HG02970 (cell line): ENCODE results near the gene ADAD2.

Experiments used
- ATAC-seq: cut with Tn5 transposase; IDR thresholded peaks from one replicate; pipeline ENCODE4 v1.9.1; 2021; ENCODE audit warnings: mild to moderate bottlenecking, moderate library complexity, moderate number of reproducible peaks; ENCODE audit not compliant: unreplicated experiment, low FRiP score

Gene ADAD2

DNA sequence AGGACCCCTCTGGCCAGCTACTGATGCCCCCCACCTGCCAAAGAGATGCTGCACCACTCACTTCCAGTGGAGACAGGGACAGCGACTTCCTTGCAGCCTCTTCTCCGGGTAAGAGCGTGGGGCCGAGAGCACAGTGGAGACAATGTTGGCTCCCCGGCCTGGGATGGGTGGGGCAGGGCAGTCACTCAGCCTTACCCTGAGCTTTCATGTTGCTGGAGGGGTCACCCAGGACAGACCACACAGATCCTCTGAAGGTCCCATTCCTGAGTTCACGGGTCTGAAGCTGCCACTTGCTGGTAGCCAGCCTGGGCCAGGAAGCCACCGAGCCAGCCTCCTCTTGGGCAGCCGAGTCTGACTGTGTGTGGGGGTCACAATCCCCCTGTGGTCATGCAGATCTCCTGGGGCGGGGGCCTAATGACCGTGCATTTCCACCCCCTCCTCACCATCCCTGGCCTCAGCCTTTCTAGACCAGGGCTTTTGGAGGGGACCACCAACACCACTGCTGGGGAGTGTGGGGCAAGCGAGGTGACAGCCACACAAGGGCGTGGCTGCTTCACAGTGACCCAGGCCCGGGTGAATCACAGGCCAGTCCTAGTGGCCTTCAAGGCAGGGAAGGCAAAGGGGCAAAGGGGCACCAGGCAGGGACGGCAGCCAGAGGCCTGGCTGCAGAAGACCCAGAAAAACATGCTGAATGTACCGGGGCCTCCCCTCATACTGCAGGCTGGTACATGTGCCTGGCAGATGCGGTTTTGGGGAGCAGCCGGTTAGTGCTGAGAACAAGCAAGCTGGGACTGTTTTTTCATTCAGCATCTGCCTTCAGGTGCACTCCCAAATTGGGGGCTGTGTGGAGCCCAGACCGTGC is 14.5 kb upstream of the ADAD2 start:
- ATAC-seq: no peak

DNA sequence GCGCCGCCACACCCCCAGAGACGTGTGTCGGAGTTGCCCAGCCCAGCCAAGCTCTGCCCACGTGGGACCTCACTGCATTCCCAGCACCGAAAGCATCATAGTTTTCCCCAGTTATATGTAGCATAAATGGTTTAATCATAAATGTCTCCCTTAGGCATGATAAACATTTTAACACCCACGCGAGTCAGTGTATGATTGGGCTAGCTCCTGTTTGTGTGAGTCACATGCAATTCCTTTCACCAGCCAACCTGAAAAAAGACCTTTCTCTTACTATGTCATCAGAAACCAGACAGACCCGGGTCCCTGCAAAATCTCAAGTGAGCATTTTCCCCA is 13.2 kb upstream of the ADAD2 start:
- no peak for ATAC-seq

DNA sequence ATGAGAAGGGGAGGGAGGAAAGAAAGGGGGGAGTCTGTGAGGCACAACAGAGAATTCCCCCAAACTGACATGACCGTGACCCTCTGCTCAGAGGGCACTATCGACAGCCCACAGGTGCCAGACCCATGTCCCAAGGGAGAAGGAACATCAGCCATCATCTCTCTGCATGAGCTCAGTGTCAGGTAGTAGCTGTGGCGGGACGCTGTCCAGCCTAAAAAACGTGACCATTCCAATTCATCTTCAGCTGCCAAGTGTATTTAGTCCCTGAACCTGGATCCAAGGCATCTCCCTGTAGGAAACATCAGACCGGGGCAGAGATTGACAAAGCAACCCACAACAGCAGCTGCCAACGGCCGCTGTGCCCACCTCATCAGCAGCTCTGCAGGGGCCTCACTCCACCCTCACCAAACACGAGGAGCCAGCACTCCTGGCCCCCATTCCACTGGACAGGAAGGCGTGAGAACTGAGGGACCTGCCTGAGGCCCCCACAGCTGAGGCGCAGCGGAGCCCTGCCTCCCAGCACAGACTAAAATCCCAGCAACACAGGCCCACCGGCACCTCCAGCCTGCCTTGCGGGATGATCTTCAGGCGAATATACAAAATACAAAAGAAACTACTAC is 12.7 kb upstream of the ADAD2 start:
- no peak for ATAC-seq

DNA sequence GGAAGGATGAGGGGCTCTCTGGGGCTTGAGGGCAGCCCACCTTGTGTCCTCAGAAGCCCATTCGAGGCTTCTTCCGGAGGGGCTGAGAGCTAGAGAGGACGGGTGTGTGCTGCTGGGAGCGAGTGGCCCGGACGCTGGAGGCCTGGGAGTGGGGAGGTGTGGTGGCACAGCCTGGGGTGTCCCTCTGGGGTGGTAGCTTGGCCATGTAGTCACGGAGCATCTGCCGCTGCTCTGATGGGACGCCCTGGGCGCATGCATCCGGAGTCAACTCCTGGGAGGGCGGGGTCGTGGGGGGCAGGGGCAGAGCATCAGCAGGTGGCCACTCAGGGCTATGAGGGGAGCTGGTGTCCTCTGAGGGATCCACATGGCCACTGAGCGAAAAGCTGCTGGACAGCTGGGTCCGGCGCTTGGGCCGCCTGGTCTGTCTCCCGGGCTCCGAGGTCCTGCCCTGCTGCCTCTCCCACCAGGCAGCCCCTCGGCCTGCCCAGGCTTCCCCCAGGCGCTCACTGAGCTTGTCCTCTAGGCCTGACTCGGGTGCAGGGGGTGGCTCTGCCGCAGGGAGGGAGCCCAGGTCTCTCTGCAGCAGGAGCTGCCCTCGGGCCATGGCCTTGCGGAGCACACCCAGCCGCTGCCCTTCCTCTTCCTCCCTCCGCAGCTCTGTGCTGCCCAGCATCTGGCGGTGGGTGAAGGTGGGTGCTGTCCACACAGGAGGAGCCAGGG is 11.9 kb upstream of the ADAD2 start:
- ATAC-seq: no peak

DNA sequence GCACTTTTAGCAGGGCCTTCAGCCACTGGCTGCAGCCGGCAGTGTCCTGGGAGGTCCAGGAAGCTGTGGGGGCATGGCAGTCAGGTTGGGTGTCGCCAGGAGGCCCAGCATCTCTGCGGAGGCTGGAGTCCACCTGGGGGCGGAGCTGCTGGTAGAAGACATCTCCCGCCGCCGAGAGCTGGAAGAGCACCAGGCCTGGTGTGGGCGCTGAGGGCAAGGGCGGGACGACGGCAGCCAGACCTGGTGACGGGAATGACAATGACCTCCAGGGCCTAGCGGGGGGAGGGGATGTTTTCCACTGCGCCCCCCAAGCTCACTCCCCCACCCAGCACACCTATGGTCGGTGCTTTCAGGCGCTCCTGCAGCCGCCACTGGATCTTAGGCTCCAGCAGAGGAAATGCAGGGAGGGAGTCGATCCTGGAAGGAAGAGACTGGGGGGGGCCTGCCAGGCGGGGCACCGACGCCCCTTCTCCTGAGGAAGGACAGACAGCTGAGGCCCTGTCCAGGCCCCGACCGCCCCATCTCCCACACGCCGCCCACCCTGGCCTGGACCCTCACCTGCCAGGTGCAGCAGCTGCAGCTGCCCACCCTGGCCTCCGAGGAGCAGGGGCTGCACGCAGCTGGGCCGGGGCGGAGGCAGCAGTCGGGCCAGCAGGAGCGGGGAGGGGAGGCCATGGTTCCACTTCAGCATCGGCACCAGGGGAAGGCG is 11.2 kb upstream of the ADAD2 start:
- no peak for ATAC-seq

DNA sequence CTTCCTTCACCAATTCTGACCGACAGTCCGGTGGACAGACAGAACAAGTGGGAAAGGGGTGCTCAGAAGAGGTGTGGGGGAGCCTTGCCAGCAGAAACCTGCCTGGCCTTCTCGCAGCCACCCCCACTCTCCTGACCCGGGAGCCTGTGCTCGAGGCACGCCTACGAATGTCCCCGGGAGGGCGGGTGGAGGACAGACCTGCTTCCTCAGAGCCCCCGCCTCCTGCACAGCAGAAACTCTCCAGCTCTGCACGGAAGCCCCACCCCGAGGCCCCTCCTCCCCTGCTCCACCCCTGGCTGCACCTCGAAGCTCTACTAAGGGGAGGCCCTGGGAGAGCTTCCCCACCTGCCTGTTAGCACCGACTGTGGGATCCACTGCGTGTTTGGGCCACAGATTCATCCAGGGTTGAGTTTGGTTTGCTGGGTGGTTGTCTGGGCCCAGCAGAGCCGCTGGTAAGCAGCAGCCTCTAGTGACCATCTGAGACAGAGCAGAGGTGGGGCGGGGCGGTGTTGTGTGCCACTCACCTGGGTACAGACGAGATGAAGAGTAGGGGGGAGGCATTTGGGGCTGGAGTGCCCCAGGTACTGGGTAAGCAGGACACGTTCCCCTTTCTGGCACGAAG is 10.3 kb upstream of the ADAD2 start:
- no peak for ATAC-seq

DNA sequence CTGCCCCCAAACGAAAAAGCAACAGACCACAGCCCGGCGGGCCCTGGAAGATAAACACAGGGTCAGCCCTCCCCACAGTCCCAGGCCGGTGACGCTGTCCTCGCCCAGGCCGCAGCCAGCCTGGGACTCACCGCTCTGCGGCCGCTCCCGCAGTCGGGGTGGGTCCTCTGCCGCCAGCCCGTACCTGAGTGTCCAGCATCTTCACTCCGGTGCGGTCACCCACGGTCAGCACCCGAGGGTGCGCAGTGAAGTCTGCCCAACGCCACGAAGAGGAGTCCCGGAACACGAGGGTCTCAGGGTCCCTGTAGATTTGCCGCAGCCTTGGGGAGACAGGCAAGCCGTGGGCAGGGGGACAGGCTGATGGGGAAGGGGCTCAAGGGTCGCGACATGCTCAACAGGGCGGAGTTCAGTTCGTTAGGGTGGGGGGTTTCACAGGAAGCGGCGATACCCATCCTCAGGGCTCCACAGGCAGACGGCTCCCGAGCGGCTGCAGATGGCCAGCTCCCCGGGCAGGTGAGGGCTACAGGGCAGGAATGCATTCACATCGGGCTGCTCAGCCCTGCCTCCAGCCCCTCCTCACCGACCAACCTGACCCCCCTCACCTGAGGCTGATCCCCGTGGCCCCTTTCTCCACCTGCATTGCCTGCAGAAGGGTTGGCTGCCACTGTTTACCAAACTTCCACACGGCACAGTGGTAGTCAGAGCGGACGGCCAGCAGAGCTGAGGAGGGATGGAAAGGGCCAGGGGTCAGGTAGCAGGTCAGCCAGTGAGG is 9.6 kb upstream of the ADAD2 start:
- ATAC-seq: no peak

DNA sequence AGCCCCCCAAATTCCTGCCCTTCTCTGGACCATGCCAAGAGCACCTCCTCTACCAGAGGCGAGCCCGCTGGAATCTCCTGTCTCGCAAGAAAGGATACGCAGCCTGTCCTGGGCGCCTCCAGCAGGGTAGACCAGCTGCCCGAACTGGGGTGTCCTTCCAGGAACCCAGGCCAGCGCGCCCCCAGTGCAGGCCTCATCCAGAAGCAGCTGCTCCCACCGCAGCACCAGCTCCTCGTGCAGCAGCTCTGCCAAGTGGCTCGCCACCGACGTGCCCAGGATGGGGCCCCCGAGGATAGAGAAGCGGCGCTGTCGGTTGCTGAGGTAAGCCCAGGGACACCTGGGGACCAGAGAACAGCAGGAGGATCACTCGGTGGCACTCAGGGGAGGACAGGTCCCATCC is 8.9 kb upstream of the ADAD2 start:
- ATAC-seq: no peak

DNA sequence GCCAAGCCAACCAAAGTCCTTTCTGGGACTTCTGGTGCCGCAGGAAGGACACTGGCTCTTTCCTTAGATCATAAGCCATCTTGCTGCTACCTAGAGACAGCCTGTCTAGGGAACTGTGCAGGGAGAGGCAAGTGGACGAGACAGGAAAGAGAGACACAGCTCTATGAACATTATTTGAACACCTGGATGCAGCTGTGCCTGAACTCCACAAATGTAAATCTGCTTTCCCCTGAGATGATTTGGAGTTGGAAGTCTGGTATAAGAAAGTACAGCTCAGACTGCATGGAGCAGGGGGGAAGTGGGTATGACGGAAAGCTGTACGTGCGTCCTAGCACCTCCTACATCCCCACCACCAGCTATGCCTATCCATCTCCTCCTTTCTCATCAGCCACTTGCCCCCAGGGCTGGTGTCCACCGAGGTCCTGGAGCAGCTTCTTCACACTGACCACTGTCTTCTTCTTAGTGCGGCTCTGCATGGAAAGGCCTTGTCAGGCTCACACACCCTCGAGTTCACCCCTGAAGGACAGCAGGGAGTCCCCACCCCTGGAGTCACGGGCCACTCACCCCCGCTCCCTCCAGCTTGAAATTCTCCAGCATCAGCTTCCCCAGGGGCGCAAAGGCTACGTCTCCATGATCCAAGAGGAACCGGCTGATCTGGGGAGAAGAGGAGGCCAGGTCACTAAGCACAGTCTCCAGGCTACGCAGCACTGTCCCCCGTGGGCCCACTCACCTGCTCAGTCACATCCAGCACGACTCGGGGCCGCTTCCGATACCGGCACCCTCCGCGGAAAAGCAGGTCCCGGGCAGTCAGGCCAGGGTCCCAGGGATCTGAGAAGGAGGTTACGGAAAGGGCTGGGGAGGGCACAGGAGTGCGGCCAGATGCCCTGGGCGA is 8.0 kb upstream of the ADAD2 start:
- no peak for ATAC-seq

DNA sequence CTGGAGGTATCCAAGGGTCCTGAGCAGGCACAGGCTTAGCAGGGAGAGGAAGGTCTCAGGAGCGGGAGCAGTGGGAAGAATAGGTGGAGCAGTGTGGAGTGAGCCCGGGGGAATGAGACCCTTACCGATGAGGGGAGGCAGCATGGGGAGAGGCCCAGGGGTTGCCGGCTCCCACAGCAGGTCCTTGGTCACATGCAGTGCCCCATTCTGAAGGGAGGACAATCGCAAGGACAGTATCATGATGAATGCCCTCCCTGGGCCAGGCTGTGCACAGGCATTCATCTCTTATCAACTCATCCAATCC is 7.4 kb upstream of the ADAD2 start:
- no peak for ATAC-seq

DNA sequence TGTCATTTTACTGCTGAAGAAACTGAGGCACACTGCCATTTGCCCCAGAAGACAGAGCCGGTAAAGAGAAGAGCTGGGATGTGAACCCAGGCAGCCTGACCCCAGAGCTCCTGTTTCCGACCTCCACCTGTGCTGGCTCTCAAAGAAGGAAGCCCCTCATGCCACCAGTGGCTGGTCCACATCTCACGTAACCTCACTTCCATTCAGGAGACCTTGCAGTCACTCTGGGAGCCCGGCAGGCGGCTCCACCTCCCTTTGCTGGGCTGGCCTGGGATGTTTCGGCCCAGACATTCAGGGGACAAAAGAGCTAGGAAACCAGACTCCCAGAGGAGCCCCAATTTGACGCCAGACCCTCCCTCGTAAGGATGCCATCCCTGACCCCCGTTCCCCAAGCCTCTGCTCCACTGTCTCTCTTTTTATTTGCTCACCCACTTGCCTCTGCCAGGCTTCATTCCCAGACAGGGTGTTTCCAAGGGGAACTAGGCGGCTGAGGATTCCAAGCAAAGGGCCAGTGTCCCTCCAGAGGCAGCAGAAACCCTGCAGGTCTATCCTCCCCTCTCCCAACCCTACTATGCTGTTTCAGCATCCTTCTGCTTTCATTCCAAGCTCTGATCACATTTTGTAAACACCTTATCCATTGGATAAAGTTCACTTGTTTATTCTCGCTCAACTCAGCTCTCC is 6.9 kb upstream of the ADAD2 start:
- ATAC-seq: no peak

DNA sequence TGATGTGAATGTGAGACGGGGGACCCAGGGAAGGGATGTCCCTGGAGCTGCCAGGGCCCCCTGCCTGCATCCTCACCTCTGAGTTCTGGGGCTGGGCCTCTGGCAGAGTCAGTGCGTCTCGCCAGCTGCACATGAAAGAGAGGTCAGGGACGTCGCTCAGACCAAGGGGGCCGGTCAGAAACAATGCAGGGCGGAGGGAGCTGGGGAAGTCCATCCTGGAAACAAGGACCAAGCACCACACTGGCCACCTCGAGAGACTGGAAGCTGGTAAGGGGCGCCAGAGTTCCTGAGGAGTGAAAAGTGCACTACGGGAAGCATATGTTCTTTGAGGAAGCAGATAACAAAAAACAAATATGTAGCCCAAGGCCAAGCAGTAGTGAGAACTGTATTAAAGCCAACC is 6.2 kb upstream of the ADAD2 start:
- ATAC-seq: no peak

DNA sequence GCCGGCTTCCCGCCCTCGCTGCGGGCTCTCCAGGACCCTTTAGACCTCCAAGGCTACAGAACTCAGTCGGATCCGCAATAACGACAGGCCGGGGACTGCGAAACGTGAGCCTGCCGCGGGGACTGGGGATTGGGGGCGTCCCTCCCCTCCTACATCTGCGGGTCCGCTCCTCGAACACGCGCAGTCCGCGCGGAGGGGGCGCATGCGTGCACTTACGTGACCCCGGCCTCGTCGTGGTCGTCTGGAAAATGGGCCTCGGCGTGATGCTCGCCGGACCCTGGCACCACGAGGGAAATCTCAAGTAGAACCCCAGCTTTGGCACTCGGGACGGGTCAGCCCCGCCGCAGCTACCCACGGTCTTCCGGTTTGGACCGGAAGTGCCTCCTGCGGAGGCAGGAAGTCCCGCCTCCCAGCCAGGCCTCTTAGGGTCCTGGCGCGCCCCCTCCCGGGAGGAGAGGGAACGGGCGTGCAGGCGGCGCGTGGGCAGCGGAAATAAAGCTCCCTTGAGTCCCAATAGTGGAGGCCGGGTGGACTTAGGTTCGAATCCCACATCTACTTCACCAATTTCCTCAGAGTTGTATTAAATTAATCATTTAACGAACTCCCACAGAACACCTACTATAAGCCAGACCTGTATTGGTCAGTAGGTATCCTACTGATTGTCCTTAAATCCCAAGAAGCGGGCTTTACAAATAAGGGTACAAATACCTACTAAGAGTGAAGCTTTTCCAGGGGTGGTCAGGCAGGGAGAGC is 4.1 kb upstream of the ADAD2 start, which contains the start of gene TAF1C:
TAF1C (minus strand) TSS at position 373 of the 753 bp plus-strand sequence. CDS start 2,069 bp downstream, outside the sequence.
- peak; percentile 92 for ATAC-seq

DNA sequence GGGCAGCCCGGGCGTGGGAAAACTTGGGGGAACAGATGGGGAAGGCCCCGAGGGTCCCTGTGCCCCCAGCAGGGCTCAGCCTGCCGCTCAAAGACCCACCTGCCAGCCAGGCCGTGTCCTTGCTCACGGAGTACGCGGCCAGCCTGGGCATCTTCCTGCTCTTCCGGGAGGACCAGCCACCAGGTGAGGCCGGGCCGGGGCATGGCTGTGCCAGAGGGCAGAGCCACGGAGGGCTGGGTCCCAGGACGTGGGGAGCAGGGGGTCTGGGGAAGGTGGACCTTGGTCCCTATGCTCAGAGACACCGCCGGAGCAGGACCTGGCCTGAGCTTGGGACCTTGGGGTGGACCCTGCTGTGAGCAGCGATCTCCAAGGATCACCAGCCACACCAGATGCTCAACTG is 509 bp downstream of the ADAD2 start:
- no peak for ATAC-seq

DNA sequence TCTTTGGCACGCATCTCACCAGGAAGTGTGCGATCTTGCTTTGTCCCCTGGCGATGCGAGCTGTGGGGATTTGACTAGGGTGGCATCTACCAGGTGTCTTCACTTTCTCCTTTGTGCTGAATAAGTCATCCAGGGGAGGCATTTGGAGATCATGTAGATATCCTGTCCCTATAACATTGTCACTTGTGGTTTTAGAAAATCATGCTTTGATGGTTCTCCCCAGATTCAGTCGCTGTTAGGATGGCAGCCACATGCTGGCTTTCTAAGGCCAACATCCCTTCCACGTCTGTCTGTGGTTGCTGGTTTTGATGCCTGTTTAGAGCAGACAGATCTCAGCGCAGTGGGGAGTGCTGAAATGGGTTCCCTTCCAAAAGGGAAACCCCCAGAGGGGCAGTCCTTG is 2.5 kb downstream of the ADAD2 start:
- no peak for ATAC-seq

DNA sequence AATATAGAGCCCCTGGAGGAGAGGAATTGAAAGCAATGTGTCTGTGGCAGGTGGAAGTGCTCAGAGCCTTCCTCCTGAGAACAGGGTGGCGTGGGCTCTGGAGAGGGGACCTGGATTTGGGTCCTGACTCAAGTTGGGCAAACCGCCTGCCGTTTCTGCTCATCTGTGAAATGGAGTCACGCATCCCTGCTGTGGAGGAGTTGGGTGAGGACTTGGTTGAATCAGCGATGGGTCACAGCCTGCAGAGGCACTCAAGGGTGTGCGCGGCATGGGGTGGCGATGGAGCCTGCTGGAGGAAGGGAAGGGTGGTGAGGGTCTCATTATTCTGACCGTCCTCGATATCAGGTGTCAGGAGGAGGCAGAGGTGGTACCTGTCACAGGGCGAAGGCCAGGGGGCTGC is 3.1 kb downstream of the ADAD2 start:
- ATAC-seq: no peak

DNA sequence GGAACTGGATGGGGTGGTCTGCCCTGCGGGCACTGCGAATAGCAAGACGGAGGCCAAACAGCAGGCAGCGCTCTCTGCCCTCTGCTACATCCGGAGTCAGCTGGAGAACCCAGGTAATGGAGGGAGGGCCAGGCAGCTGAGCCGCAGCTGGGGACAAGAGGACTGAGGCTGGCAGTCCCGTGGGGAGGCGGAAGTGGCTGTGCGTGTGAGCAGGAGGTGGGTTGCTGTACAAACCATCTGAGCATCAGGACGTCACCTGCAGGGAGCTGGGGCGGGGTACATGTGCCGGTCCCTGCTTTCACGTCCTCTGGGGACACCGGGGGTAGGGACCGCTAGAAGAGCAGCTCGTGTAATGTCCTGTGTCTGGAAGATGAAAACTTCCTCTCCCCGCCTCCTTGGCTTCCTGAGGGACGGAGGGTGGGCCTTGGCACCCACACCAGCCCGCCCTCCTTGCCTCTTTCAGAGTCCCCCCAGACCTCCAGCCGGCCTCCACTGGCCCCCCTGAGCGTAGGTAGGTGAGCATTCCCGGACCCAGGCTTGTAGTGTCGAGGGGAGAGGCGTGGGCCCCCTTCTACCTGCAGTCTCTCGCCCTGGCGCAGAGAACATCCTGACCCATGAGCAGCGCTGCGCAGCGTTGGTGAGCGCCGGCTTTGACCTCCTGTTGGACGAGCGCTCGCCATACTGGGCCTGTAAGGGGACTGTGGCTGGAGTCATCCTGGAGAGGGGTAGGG is 3.7 kb downstream of the ADAD2 start:
- no peak for ATAC-seq
